Measurements from ENCODE around the gene GYS2.
A peak's percentile ranks its signal among the peaks of the same experiment; 100 is the strongest.
"Not testable (repeated sequence)": the region's sequence is repeated elsewhere in the genome, so short reads cannot be mapped to it uniquely, and the experiment has no call there.

Gene GYS2

DNA sequence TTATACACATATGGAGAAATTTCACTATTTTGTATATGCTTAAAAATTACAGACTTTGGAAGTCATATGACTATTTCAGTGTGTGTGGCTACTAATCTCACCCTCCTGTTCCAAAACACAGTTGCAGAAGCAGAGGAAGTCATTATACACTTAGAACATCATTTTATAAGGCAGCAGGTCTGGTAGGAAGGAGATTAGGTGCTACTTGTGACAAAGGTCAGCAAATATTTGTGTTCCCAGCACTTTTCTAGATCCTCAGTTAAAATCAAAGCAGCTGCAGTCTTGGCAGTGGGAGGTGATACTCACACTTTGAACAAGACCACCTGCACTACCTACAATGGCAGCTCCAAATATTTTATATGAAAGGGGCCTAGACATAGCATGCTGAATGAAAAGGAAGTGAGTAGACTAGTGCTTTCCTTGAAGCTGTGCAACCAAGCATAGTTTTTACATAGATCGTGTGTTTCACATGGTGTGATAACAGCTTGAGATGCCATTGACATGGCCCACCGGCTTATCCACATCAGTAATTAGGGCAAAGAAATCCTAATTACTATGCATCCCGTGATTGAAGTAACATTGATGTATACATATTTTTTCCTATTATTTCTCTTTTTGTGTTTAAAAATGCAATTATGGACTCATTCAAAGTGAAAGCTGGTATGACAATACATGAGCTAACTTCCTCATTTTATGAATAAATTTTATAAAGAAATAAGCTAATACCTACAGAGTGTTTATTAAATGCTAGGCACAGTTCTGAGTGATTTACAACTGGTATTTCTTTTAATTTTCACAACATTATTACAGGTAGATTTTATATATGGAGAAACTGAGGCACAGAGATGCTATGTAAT is 5.3 kb downstream of the GYS2 start:
- DNase-seq: no peak

GRCh38 chr12:21598651-21599050 is 6.0 kb downstream of the GYS2 start:
- DNase-seq: no peak

- DNase-seq: not testable (repeated sequence)
Measured at GRCh38 chr12:21595356-21595755, 9.3 kb downstream of the GYS2 start.

DNA sequence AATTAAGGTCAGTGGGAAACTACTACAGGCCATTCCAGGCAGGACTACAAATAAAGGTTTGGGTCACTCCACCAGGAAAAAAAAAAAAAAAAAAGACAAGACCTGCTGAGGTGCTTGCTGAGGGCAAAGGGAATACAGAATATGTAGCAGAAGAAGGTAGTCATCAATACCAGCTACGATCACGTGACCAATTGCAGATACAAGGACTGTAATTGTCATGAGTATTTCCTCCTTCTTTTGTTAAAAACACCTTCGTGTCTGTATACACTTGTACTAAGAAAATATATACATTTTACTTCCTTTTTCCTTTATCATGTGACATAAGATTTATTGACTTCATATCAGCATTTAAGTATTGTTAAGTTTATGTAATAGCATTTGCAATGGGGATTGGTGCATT is 19.2 kb downstream of the GYS2 start:
- DNase-seq: no peak

DNA sequence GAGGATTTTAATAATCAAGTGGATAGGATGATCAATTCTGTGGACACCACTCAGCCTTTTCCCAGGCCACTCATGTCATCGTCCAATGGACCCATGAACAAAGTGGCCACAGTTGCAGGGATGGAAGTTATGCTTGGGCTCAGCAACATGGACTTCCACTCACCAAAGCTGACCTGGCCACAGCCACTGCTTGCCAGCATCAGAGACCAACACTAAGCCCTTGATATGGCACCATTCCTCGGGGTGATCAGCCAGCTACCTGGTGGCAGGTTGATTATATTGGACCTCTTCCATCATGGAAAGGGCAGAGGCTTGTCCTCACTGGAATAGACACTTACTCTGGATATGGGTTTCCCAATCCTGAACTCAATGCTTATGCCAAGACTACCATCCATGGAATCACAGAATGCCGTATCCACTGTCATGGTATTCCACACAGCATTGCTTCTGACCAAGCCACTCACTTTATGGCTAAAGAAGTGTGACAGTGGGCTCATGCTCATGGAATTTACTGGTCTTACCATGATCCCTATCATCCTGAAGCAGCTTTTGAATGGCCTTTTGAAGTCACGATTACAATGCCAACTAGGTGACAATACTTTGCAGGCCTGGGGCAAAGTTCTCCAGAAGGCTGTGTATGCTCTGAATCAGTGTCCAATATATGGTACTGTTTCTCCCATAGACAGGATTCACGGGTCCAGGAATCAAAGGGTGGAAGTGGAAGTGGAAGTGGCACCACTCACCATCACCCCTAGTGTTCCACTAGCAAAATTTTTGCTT is 20.1 kb downstream of the GYS2 start:
- not testable (repeated sequence) for DNase-seq

GRCh38 chr12:21583587-21583986 is 21.1 kb downstream of the GYS2 start:
- DNase-seq: no peak

DNA sequence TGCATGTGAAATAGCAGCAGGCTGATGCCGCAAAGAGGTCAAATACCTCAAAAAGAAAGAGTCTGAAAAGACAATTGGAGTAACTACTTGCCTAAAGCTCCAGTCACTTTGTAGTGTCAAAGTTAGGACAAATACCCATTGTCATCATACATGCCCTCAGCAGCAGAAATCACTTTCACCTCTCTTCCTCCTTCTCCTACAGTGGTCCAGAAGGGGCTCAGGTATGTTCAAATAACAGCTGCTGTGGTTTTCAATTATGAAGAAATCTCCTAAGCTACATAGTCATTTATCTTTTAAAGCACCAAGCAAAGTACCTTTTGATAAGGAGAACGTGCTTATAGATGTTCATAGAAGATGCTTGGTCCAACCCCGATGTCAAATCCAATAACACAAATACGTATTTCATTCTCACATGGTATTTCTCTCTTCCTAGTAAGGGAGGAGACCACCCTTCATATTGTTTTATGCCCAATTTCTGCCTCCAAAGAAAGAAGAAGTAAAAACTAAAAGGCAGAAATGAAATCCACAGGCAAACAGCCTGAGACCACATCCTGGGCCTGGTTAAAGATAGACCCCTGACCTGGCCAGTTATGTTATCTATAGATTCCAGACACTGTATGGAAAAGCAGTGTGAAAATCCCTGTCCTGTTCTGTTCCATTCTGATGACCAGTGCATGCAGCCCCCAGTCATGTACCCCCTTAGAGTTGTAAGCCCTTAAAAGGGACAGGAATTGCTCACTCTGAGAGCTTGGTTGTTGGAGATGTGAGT is 23.7 kb downstream of the GYS2 start:
- no peak for DNase-seq

DNA sequence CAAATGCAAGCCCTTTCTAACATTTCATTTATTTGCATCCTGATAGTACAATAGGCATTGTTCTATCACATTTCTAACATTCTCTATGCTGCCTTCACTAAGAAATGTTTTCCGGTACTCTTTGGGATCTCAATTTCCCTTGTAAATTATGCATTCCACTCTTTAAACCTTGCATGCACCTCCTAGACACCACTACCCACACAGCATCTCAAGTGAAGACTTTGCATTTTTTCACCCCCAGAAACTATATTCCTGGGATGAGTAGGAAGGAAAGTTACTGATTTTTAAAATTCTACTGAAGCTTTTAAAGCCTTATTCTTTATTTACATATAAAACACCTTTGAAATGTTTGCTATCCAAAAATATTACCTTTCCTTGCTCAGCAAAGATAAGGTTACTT is 27.1 kb downstream of the GYS2 start:
- DNase-seq: no peak

DNA sequence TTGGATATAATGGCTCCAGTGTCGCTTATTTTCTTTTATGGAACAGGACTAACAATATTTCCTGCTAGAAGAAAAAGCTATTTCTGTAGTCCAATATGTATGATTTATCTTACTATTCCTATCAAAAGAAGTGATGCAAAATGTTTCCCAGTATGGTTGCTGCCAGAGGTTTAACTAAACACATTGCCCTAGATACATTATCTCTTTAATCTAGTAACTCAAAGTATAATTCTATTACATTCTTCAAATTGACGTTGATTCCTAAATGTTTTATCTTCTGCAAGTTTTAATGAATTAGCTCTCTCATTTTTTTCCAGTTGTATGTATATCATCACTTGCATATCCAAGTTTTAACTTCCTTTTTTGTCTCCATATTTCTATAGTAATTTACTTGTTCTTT is 28.2 kb downstream of the GYS2 start:
- DNase-seq: no peak

- DNase-seq: no peak
Measured at GRCh38 chr12:21573733-21574358, 30.8 kb downstream of the GYS2 start.

- no peak for DNase-seq
Measured at GRCh38 chr12:21571046-21571445, 33.6 kb downstream of the GYS2 start.

DNA sequence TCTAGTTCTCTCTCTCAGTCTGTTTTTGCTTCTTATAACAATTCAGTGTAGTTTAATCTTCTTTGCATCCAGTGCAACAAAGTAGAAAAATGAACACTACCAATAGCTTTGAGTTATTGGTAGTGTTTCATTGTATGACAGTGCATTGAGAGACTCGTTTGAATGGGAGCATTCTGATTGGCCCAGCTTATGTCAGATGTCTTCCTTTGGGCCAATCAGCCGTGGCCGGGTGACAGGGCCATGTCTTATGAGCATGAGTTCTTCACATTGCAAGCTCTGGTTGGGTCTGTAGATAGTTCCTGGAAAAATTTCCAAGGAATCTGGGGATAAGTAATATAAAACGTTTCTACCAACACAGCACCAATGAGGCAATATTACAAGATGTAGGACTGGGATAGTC is 36.5 kb downstream of the GYS2 start:
- no peak for DNase-seq

DNA sequence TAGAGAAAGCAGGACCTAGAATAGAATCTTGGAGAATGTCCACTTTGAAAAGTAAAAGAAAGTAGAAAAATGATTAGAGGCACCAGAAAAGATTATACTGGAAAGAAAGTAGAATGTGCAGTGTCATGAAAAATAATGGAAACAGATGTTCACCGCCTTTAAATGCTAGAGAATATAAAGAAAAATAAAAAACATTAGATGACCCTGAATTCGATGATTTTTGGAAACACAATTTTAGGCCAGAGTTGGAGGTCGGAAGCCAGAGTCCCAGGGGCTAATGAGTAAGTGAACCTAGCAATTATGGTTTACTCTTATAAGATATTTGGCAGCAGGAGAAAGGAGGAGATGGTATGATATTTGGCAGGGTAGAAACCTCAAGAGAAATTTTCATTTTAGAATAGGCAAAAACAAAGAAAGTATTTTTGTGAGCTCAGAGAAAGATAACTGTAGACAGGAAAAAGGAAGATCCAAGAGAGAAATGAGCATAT is 37.7 kb downstream of the GYS2 start:
- DNase-seq: no peak

GRCh38 chr12:21566223-21566906 is 38.3 kb downstream of the GYS2 start:
- DNase-seq: no peak

DNA sequence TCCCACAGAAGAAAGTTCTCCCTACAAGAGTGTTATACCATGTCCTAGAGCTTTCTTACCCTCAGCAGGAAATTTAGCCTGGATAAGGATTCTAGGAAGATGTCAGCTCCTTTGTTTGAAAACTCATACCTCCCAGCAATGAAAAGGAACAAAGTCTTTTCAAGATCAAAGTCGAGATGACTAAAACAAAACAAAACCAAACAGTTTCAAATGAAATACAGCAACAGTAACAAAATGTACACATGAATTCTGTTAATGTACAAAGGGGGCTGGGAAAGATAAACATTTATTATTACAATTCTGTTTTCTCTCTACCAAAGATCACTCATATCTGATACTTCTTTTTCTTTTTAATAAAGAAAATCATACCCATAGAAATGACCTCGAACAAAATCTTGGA is 41.8 kb downstream of the GYS2 start:
- DNase-seq: no peak

- DNase-seq: no peak
Measured at GRCh38 chr12:21561158-21561557, 43.5 kb downstream of the GYS2 start.

GRCh38 chr12:21559855-21560569 is 44.6 kb downstream of the GYS2 start:
- peak; percentile 23 for DNase-seq

GRCh38 chr12:21558100-21558679 is 46.5 kb downstream of the GYS2 start:
- DNase-seq: no peak

DNA sequence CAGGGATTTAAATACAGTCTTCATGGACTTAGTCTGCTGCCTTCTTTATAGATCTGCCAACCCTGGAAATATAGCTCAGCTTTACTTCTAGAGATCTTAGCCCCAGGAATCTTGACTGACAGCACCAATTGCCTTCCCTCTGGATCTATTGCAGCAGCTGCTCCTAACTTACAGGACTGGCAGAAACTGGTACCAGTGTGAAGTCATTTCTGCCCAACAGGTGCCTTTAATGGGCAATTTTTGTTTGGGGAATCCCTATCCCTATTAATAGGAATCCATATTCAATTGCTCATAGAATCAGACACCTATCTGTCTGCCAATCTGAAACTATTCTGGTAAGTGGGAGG is 51.3 kb downstream of the GYS2 start:
- DNase-seq: no peak

DNA sequence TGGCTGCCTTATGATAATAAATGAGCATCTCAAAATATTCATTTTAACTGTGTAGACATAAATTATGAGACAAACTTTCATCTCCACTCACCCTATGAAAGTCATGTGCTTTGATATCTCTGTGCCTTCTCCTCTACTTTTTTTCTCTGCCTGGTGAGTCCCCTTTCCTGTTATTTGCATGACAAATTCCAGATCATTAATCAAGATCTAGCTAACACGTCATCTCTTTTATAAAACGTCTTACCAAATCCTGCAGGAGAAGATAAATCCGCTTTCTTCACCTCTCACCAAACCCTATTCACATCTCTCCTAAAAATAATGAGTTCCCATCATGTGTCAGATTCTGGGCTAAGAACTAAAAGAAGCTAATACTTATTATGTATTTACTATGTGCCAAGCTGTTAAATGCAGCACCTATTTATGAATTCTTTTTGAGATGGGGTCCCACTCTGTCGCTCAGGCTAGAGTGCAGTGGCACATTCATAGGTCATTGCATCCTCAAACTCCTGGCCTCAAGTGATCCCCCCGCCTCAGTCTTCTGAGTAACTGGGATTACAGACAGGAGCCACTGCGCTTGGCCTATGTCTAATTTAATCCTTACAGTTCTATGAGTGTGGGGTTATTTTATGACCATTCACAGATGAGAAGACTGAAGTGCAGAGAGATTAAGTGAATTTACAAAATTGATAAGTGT is 51.9 kb downstream of the GYS2 start:
- no peak for DNase-seq

All from fibroblast of skin of right biceps (primary cell).